ENCODE data around the gene TSPAN13. TPM values are rescaled to one million over a fixed set of nuclear protein-coding genes. Genes with fewer than 3 reads are reported as not detected.
A peak's percentile ranks its signal among the peaks of the same experiment; 100 is the strongest.

Gene TSPAN13
- total and polyA plus RNA-seq, 10 of the 15 experiments (the other 5 are each of a cell fraction or from before 2014, with no cell fraction given), result 0.26 to 0.37 TPM; not detected in 8

DNA sequence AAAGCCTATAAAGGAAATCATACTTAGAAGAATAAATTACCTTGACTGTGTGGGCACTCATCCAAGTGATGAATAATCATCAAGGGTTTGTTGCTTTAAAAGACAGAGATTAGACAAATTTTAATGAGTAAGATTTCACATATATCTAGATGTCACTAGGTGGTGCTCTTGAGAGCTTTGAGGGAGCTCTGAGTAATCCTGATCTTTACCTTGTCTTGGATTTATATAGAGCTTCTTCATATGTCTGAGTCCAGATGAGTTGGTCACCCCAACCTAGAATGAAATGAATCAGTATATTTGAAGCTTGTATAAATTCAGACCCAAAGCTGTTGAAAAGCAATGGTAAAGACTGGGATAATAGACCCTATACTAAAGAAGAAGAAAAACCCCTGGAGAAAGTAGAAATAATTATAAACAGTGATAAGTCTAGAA is 47.6 kb downstream of the TSPAN13 start:
- RAD21 ChIA-PET (ENCODE audit: unreplicated experiment), result interaction anchor here (1.5 kb wide), 1 partner anchor 117 kb away, joined by 10 read pairs; no protein-coding TSS in a partner anchor
- Histone ChIP-seq H3K79me2 (ENCODE audit: control insufficient read depth, insufficient read depth, low read length) (no peaks in the 10 kb centered on the region), H3K27ac (ENCODE audit: control insufficient read depth, insufficient read depth) (no peak overlapping the region), H3K9ac (ENCODE audit: control insufficient read depth, insufficient read depth, low read length) (no peak overlapping the region), H3K4me1 (ENCODE audit: control insufficient read depth, insufficient read depth, low read length) (no peaks in the 10 kb centered on the region), H3K4me2 (ENCODE audit: control insufficient read depth, insufficient read depth) (no peak overlapping the region), H3K36me3 (ENCODE audit: control insufficient read depth in 2 of 2, insufficient read depth in 2 of 2, low read length in 1 of 2) (no peaks in the 10 kb centered on the region), H3K4me3 (no peak overlapping the region), H3K9me3 (replicated peaks; ENCODE audit: control insufficient read depth, insufficient read depth, low read length) (no peaks in the 10 kb centered on the region), H3K27me3 (replicated peaks in 1 of 2; ENCODE audit: control insufficient read depth in 2 of 2, insufficient read depth in 2 of 2, low read length in 1 of 2) (peaks cover 0 to 2% of the 10 kb centered on the region in 2 experiments; a peak in 1 of 4 replicates), H4K20me1 (ENCODE audit: control insufficient read depth, insufficient read depth) (no peaks in the 10 kb centered on the region), H2AFZ (ENCODE audit: control insufficient read depth, low read depth, low read length) (no peak overlapping the region)
- BruUV-seq (replicated peaks), result no TSS peak
- CTCF ChIA-PET, result interaction anchor here (0.7 to 3.2 kb wide), 16 partner anchors 8 to 665 kb away, joined by 3 to 33 read pairs (median 4); no protein-coding TSS in a partner anchor
- SMC1A ChIA-PET (ENCODE audit: uncharacterized antibody, unreplicated experiment), result interaction anchor here (1.0 to 2.6 kb wide), 2 partner anchors 117 to 153 kb away, joined by 3 to 13 read pairs; no protein-coding TSS in a partner anchor
- no peak for FAIRE-seq
- TF ChIP-seq RELA (IDR thresholded peaks at IDR 0.05; ENCODE audit: borderline replicate concordance, partially characterized antibody) (no peak), RAD21 (IDR thresholded peaks at IDR 0.05; ENCODE audit: insufficient read depth, low read depth, low read length) (peak; percentile 26; the same call in 1 of the 2 replicates)
- TF ChIP-seq, protein P1, sequence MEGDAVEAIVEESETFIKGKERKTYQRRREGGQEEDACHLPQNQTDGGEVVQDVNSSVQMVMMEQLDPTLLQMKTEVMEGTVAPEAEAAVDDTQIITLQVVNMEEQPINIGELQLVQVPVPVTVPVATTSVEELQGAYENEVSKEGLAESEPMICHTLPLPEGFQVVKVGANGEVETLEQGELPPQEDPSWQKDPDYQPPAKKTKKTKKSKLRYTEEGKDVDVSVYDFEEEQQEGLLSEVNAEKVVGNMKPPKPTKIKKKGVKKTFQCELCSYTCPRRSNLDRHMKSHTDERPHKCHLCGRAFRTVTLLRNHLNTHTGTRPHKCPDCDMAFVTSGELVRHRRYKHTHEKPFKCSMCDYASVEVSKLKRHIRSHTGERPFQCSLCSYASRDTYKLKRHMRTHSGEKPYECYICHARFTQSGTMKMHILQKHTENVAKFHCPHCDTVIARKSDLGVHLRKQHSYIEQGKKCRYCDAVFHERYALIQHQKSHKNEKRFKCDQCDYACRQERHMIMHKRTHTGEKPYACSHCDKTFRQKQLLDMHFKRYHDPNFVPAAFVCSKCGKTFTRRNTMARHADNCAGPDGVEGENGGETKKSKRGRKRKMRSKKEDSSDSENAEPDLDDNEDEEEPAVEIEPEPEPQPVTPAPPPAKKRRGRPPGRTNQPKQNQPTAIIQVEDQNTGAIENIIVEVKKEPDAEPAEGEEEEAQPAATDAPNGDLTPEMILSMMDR (IDR thresholded peaks at IDR 0.05 in 2 of 3, conservative IDR thresholded peaks at IDR 0.05 in 1 of 3; ENCODE audit: control insufficient read depth in 2 of 3, extremely low read depth in 1 of 3, insufficient read depth in 1 of 3, low read depth in 3 of 3, low read length in 3 of 3), result peak; percentile 38 to 41 (median 41); a peak in 5 of 6 replicates
- in situ Hi-C loops (cut with MboI) (no loop called here), intact Hi-C loops (cut with micrococcal nuclease; ENCODE audit: unreplicated experiment) (loop anchor here (1.0 kb wide), 1 partner anchor 117 kb away; no protein-coding TSS in a partner anchor)
- no peak for DNase-seq (ENCODE audit: low read depth, low spot score)
- POLR2A ChIA-PET, result no interaction called here
- peak; percentile 81 for ATAC-seq

DNA sequence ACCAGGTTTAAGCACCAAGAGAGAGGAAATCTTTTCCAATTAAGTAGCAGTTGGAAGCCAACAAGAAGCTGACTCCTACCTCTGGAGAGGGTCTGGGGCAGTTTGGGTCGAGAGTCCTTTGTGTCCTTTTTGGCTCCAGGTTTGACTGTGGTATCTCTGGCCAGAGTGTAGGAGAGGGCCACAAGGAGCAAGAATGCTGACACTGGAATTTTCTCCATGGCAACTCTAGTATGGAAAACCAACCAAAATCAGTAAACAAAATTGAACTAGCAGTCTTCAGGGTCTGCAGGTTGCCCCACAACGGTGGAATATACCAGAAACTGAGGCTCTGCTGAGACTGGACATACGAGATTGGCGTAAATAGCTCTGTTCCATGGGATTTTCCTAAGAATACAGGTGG is 48.0 kb downstream of the TSPAN13 start:
- 10% methylated on average over 4 of the region's 4 CpGs for WGBS (ENCODE audit: insufficient coverage, insufficient replicate concordance, low lambda C conversion rate, missing lambda C conversion rate)
- no peak for ATAC-seq
- no peak overlapping the region for H3K4me3 ChIP-seq
- TF ChIP-seq MYC (IDR thresholded peaks at IDR 0.05; ENCODE audit: insufficient read depth, insufficient read length, insufficient replicate concordance, low read length, severe bottlenecking) (no peak), YY1 (IDR thresholded peaks at IDR 0.05; ENCODE audit: low read depth, low read length) (no peak), CREM (IDR thresholded peaks at IDR 0.05; ENCODE audit: low read depth) (no peak), TBL1XR1 (IDR thresholded peaks at IDR 0.05; ENCODE audit: low read depth, low read length) (no peak), POLR2AphosphoS2 (IDR thresholded peaks at IDR 0.05; ENCODE audit: low read depth, low read length) (no peak), SMAD1 (IDR thresholded peaks at IDR 0.05; ENCODE audit: low read depth, partially characterized antibody) (no peak), PAX8 (IDR thresholded peaks at IDR 0.05) (no peak)
- TF ChIP-seq, protein P2, sequence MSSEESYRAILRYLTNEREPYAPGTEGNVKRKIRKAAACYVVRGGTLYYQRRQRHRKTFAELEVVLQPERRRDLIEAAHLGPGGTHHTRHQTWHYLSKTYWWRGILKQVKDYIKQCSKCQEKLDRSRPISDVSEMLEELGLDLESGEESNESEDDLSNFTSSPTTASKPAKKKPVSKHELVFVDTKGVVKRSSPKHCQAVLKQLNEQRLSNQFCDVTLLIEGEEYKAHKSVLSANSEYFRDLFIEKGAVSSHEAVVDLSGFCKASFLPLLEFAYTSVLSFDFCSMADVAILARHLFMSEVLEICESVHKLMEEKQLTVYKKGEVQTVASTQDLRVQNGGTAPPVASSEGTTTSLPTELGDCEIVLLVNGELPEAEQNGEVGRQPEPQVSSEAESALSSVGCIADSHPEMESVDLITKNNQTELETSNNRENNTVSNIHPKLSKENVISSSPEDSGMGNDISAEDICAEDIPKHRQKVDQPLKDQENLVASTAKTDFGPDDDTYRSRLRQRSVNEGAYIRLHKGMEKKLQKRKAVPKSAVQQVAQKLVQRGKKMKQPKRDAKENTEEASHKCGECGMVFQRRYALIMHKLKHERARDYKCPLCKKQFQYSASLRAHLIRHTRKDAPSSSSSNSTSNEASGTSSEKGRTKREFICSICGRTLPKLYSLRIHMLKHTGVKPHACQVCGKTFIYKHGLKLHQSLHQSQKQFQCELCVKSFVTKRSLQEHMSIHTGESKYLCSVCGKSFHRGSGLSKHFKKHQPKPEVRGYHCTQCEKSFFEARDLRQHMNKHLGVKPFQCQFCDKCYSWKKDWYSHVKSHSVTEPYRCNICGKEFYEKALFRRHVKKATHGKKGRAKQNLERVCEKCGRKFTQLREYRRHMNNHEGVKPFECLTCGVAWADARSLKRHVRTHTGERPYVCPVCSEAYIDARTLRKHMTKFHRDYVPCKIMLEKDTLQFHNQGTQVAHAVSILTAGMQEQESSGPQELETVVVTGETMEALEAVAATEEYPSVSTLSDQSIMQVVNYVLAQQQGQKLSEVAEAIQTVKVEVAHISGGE (CRISPR knock-in tag; IDR thresholded peaks at IDR 0.05), result no peak

More for the DNA sequence above, 48.0 kb downstream of the TSPAN13 start:
- Histone ChIP-seq H3K9ac (ENCODE audit: control insufficient read depth, insufficient read depth, low read length) (no peak overlapping the region), H3K4me1 (ENCODE audit: control insufficient read depth, insufficient read depth, low read length) (no peaks in the 10 kb centered on the region), H3K4me2 (ENCODE audit: control insufficient read depth, insufficient read depth) (no peak overlapping the region), H2AFZ (ENCODE audit: control insufficient read depth, low read depth, low read length) (no peak overlapping the region), H3K27me3 (replicated peaks in 1 of 2; ENCODE audit: control insufficient read depth in 2 of 2, insufficient read depth in 2 of 2, low read length in 1 of 2) (peaks cover 0 to 2% of the 10 kb centered on the region in 2 experiments; a peak in 1 of 4 replicates), H4K20me1 (ENCODE audit: control insufficient read depth, insufficient read depth) (no peaks in the 10 kb centered on the region), H3K36me3 (ENCODE audit: control insufficient read depth in 2 of 2, insufficient read depth in 2 of 2, low read length in 1 of 2) (no peaks in the 10 kb centered on the region), H3K27ac (ENCODE audit: control insufficient read depth, insufficient read depth) (no peak overlapping the region), H3K79me2 (ENCODE audit: control insufficient read depth, insufficient read depth, low read length) (no peaks in the 10 kb centered on the region), H3K9me3 (replicated peaks; ENCODE audit: control insufficient read depth, insufficient read depth, low read length) (no peaks in the 10 kb centered on the region)
- DNase-seq (ENCODE audit: low read depth, low spot score) (no peak), FAIRE-seq (no peak)
- BruUV-seq (replicated peaks), result no TSS peak
- RAD21 ChIA-PET (ENCODE audit: unreplicated experiment), result interaction anchor here (1.5 kb wide), 1 partner anchor 117 kb away, joined by 10 read pairs; no protein-coding TSS in a partner anchor
- in situ Hi-C loops (cut with MboI), result no loop called here
- intact Hi-C loops (cut with micrococcal nuclease; ENCODE audit: unreplicated experiment), result loop anchor here (1.0 kb wide), 1 partner anchor 117 kb away; no protein-coding TSS in a partner anchor
- POLR2A ChIA-PET, result no interaction called here
- CTCF ChIA-PET, result interaction anchor here (0.7 to 3.2 kb wide), 15 partner anchors 8 to 666 kb away, joined by 3 to 33 read pairs (median 4); no protein-coding TSS in a partner anchor
- SMC1A ChIA-PET (ENCODE audit: uncharacterized antibody, unreplicated experiment), result interaction anchor here (0.8 to 2.6 kb wide), 3 partner anchors 16 to 153 kb away, joined by 3 to 13 read pairs (median 3); no protein-coding TSS in a partner anchor

Data from GM12878 (cell line).